HAP-1 (cell line): ENCODE data around the gene PPIL6.

Experiments
- DNase-seq, 2 experiments: peaks; one replicate each; pipeline ENCODE4 v3.0.0-alpha.2; 2016 to 2020; ENCODE audit warnings: low spot score in 2 of 2
- H3K27me3 ChIP-seq: fragments of 250-450 bp; sonication (Bioruptor Pico); 2 replicates; pipeline ENCODE4 v1.5.1; 2020; ENCODE audit warnings: low read depth, mild to moderate bottlenecking, moderate library complexity
- H3K36me3 ChIP-seq: fragments of 250-450 bp; sonication (Bioruptor Pico); replicated peaks from 2 replicates; pipeline ENCODE4 v1.5.1; 2020; ENCODE audit warnings: mild to moderate bottlenecking
- H3K4me1 ChIP-seq: fragments of 250-450 bp; sonication (Bioruptor Pico); 2 replicates; pipeline ENCODE4 v1.5.1; 2020; ENCODE audit warnings: mild to moderate bottlenecking
- H3K4me3 ChIP-seq: fragments of 250-450 bp; sonication (Bioruptor Pico); 2 replicates; pipeline ENCODE4 v1.5.1; 2020; ENCODE audit warnings: mild to moderate bottlenecking, moderate library complexity
- H3K9me3 ChIP-seq: fragments of 250-450 bp; sonication (Bioruptor Pico); 2 replicates; pipeline ENCODE4 v1.5.1; 2020; ENCODE audit warnings: mild to moderate bottlenecking, moderate library complexity
- in situ Hi-C: fragments of 300-500 bp; cut with MboI; formaldehyde crosslinking; loops from 3 replicates; pipeline ENCODE4 v1.14.3; 2020; ENCODE audit warnings: low sequenced_read_pairs, inconsistent platforms, mixed read lengths

The PPIL6 gene

DNA sequence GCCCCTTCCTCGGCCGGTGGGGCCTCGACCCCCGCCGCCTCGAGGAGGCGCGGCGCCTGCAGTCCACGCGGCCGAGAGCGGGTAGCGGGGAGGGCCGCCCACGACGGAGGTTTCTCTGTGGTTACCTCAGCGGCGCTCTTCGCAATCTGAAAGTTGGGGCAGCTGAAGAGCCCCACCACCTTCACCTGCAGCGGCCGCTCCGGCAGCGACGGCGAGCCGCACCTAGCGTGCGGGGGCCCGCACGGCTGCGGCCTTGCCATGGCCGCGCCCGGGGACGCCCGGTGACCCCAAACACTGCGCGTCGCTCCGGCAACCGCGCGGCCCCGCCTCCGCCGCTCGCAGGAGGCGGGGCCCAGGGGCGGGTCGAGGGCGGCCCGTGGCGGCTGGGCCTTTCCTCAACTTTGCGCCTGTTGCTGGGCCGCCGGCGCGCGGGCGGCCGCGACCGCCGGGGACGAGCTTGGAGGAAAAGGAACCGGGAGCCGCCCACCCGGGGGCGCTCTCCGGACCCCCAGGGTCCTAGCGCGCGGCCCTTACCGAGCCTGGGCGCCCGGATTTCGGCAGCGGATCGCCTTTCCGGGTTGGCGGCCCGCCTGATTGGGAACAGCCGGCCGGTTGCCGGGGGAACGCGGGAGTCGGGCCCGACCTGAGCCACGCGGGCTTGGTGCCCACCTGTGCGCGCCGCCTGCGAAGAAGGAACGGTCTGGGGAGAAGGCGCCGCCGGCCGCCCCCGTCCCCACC lies at the start of gene PPIL6, which contains the start of gene SMPD2:
TSS of gene PPIL6 (minus strand) at position 298 of the 738 bp plus-strand sequence. CDS start at position 260, 38 bp downstream.
TSS of gene SMPD2 (plus strand) at position 394 of the 738 bp plus-strand sequence. CDS start 398 bp downstream, outside the sequence.
- Histone ChIP-seq H3K9me3 (no peaks in the 10 kb centered on the region), H3K36me3 (peaks cover 33% of the 10 kb centered on the region), H3K27me3 (no peaks in the 10 kb centered on the region), H3K4me1 (peaks cover 12% of the 10 kb centered on the region), H3K4me3 (peak within 1 kb of the TSS; percentile 79)
- peak; percentile 86 to 90 for DNase-seq
- in situ Hi-C loops: no loop called here

DNA sequence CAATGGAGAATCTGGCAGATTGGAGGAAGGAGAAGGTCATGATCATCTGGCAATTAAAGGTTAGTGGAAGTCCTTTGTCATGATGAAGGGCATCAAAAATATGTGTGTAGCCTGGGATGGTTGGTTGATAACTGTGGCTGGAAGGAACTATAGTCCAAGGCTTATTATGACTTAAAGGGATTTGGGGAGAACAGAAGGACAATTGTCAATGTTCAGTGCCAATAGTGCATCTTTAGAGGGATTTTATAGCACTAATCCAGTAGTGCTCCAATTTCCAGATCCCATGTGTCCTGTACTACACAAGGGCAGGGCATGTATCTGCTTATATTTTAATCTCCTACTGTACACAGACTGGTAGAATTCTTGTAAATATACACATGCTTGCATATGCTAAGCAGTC lies 47.6 kb upstream of the PPIL6 start:
- Histone ChIP-seq H3K9me3 (no peaks in the 10 kb centered on the region), H3K27me3 (no peaks in the 10 kb centered on the region), H3K4me3 (no peak overlapping the region), H3K36me3 (no peaks in the 10 kb centered on the region), H3K4me1 (peaks cover 4% of the 10 kb centered on the region)
- in situ Hi-C loops: no loop called here
- no peak for DNase-seq

DNA sequence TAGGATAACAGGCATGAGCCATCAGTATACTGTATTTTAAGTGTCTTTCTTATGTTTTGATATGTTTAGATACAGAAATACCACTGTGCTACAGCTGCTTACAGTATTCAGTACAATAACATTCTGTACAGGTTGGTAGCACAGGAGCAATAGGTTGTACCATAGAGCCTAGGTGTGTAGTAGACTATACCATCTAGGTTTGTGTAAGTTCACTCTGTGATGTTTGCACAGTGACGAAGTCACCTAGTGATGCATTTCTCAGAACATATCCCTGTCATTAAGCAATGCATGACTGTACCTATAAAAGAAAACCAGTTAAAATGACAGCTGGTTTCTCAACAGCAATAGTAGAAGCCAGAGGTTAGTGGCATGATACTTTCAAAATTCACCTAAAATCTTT lies 45.6 kb upstream of the PPIL6 start:
- H3K27me3 ChIP-seq: no peaks in the 10 kb centered on the region
- in situ Hi-C loops: no loop called here
- H3K9me3 ChIP-seq: no peaks in the 10 kb centered on the region
- no peak overlapping the region for H3K4me3 ChIP-seq
- H3K4me1 ChIP-seq: peaks cover 13% of the 10 kb centered on the region
- H3K36me3 ChIP-seq: peaks cover 14% of the 10 kb centered on the region
- no peak for DNase-seq

DNA sequence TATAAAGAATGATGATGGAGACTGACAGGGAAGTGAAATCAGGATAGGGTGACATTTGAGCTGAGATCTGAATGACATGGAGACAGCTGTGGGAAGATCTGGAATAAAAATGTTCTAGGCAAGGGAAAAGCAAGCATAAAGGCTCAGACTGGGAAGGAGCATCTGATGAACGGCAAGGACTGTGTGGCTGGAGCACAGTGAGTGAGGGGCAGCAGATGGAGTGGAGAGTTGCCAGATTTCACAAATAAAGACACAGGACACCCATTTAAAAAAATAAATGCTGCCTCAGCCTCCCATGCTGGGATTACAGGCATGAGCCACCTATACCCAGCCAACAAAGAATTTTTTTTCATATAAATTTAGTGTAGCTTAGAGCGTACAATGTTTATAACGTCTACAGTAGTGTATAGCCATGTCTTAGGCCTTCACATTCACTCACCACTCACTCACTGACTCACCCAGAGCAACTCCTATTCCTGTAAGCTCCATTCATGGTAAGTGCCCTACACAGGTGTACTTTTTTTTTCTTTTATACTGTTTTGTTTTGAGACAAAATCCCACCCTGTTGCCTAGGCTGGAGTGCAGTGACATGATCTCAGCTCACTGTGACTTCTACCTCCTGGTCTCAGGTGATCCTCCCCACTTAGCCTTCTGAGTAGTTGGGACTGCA lies 45.0 kb upstream of the PPIL6 start:
- in situ Hi-C loops: no loop called here
- Histone ChIP-seq H3K4me3 (no peak overlapping the region), H3K36me3 (peaks cover 21% of the 10 kb centered on the region), H3K27me3 (no peaks in the 10 kb centered on the region), H3K9me3 (no peaks in the 10 kb centered on the region), H3K4me1 (peaks cover 20% of the 10 kb centered on the region)
- no peak for DNase-seq

GRCh38 chr6:109484122-109484521 lies 43.7 kb upstream of the PPIL6 start:
- H3K9me3 ChIP-seq: no peaks in the 10 kb centered on the region
- H3K27me3 ChIP-seq: no peaks in the 10 kb centered on the region
- in situ Hi-C loops: no loop called here
- DNase-seq: no peak
- peaks cover 30% of the 10 kb centered on the region for H3K4me1 ChIP-seq
- H3K36me3 ChIP-seq: peaks cover 31% of the 10 kb centered on the region
- H3K4me3 ChIP-seq: no peak overlapping the region

DNA sequence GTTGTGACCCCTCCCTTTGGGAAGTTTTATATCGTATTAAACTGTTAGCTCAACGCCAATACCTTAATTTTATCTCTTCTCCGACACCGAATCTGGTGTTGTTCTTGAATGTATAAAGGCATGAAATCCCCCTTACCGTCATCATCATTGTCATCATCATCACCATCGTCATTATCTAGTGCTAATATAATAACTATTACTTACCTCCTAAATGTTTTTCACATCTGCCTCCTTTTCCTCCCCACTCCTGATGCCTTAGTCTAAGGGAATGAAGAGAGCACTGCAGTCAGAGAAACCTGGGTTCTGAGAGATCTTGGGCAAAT lies 43.3 kb upstream of the PPIL6 start:
- peaks cover 35% of the 10 kb centered on the region for H3K4me1 ChIP-seq
- no peak for DNase-seq
- in situ Hi-C loops: no loop called here
- no peaks in the 10 kb centered on the region for H3K9me3 ChIP-seq
- peaks cover 34% of the 10 kb centered on the region for H3K36me3 ChIP-seq
- peak overlapping the region; percentile 28 for H3K4me3 ChIP-seq
- H3K27me3 ChIP-seq: no peaks in the 10 kb centered on the region

DNA sequence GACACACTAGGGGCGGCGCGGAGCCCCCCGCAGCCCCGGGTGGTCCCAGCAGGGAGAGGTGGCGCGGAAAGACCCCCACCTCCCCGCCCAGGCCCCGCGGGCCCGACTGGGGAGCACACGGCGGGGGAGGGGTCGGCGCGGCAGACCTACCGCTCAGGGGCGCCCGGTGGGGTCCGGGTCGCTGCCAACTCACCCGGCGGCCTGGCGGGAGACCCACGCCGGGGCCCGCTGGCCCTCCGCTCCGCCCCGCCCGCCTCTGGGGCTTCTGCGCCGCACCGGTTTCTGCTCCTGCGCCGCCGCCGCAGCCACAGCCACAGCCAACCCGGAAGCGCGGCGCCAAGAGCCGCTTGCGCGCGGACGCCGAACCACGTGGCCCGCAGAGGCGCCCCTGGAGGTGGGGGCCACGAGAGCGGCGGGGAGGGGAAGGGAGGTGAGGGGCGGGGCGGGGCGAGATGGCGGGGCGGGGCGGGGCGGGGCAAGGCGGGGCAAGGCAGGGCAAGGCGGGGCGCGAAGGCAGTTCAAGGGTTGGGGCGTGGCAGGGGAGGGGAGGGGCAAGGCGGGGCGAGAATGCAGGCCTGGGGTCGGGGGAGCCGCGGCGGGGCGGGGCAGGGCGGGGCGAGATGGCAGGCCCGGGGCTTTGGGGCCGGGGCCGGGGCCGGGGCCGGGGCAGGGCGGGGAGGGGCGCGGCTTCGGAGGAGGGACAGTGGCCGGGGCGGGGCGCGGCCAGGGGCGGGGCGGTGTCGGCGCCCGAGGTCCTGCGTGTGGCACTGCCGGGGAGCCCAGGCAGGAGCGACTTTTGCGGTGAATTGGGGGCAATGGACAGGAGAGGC lies 42.7 kb upstream of the PPIL6 start, which contains the start of gene ZBTB24:
TSS of gene ZBTB24 (minus strand) at position 315 of the 830 bp plus-strand sequence. CDS start 1,193 bp downstream, outside the sequence.
- Histone ChIP-seq H3K36me3 (peaks cover 34% of the 10 kb centered on the region), H3K27me3 (no peaks in the 10 kb centered on the region), H3K4me1 (peaks cover 40% of the 10 kb centered on the region), H3K4me3 (peak within 1 kb of the TSS; percentile 67), H3K9me3 (no peaks in the 10 kb centered on the region)
- in situ Hi-C loops: no loop called here
- peak; percentile 79 to 97 for DNase-seq

- Histone ChIP-seq H3K36me3 (peaks cover 48% of the 10 kb centered on the region), H3K4me1 (peaks cover 47% of the 10 kb centered on the region), H3K4me3 (no peak overlapping the region), H3K9me3 (no peaks in the 10 kb centered on the region), H3K27me3 (no peaks in the 10 kb centered on the region)
- in situ Hi-C loops: no loop called here
- no peak for DNase-seq
Measured at GRCh38 chr6:109480993-109481480, 40.6 kb upstream of the PPIL6 start.

- peak overlapping the region; percentile 6; the same call in 1 of the 2 replicates for H3K4me3 ChIP-seq
- in situ Hi-C loops: no loop called here
- no peaks in the 10 kb centered on the region for H3K27me3 ChIP-seq
- H3K36me3 ChIP-seq: peaks cover 64% of the 10 kb centered on the region
- no peak for DNase-seq
- H3K4me1 ChIP-seq: peaks cover 46% of the 10 kb centered on the region
- H3K9me3 ChIP-seq: no peaks in the 10 kb centered on the region
Measured at GRCh38 chr6:109478841-109479624, 38.6 kb upstream of the PPIL6 start.

- peaks cover 43% of the 10 kb centered on the region for H3K4me1 ChIP-seq
- no peaks in the 10 kb centered on the region for H3K9me3 ChIP-seq
- no peaks in the 10 kb centered on the region for H3K27me3 ChIP-seq
- in situ Hi-C loops: no loop called here
- H3K4me3 ChIP-seq: no peak overlapping the region
- DNase-seq: no peak
- H3K36me3 ChIP-seq: peaks cover 67% of the 10 kb centered on the region
Measured at GRCh38 chr6:109478222-109478805, 37.9 kb upstream of the PPIL6 start.

DNA sequence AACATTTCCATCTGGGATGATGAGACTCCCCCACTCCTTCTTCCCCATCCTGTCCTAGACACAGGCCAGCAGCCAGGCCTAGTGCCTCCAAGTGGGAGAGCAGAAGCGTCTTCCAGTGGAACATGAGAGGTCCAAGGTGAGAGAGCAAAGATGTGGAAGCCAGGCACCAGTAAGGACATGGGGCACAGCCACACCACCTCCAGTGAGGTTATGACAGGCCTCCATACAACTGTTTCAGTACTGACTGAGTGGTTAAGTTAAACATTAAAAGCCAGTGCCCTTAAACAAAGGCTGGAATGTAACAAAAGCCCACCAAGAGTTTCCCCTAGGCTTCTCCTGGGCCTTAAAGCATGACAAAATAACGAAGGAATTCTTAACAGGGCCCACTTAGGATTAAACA lies 37.3 kb upstream of the PPIL6 start:
- H3K9me3 ChIP-seq: no peaks in the 10 kb centered on the region
- H3K4me3 ChIP-seq: no peak overlapping the region
- H3K4me1 ChIP-seq: peaks cover 43% of the 10 kb centered on the region
- in situ Hi-C loops: no loop called here
- peaks cover 72% of the 10 kb centered on the region for H3K36me3 ChIP-seq
- DNase-seq: no peak
- no peaks in the 10 kb centered on the region for H3K27me3 ChIP-seq

DNA sequence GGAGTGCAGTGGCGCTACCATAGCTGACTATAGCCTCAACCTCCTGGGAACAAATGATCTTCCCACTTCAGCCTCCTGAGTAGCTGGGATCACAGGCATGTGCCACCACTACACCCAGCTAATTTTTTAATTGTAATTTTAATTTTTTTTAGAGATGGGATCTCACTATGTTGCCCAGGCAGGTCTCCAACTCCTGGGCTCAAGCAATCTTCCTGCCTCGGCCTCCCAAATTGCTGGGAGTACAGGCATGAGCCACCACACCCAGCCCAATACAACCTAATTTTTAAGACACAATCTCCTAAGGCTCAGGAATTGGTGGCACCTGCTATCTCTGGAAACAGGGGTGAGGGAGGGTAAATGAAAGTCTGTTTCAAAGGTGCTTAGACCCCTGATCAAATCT lies 36.8 kb upstream of the PPIL6 start:
- H3K4me3 ChIP-seq: no peak overlapping the region
- H3K4me1 ChIP-seq: peaks cover 43% of the 10 kb centered on the region
- no peaks in the 10 kb centered on the region for H3K9me3 ChIP-seq
- in situ Hi-C loops: no loop called here
- peaks cover 75% of the 10 kb centered on the region for H3K36me3 ChIP-seq
- DNase-seq: no peak
- H3K27me3 ChIP-seq: no peaks in the 10 kb centered on the region

DNA sequence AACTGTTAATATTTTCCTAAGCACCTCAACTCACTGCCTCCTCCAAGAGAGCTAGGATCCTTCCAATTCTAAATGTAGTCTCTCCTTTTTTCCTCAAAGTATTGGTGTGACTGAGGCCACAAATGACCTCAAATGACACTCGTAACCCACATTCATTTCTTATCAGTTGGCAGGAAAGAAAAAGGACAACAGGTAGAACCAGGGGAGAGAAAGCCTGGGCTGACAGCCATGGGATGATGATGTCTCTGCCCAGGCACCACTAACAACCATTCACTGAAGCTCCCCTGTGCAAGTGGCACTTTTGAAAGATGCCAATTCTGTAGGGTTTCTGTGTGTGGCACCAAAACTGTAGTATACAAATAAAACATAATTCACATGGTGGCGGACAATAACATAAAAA lies 35.2 kb upstream of the PPIL6 start:
- DNase-seq: no peak
- Histone ChIP-seq H3K4me3 (no peak overlapping the region), H3K9me3 (no peaks in the 10 kb centered on the region), H3K4me1 (peaks cover 30% of the 10 kb centered on the region), H3K36me3 (peaks cover 76% of the 10 kb centered on the region), H3K27me3 (no peaks in the 10 kb centered on the region)
- in situ Hi-C loops: no loop called here
